ENCODE data around the gene STXBP2. TPM values are rescaled to one million over a fixed set of nuclear protein-coding genes. Genes with fewer than 3 reads are reported as not detected.

The STXBP2 gene
- total and polyA plus RNA-seq, 7 donors = 0.55 to 4.5 (median 2.7) TPM

GRCh38 chr19:7670150-7670783 lies 33.4 kb downstream of the STXBP2 start:
- intact Hi-C loops (cut with DNase I) = no loop called here
- DNase-seq = no peak
- TF ChIP-seq CTCF (IDR thresholded peaks at IDR 0.05) = no peak
- 1 to 2% (median 2%) methylated on average over 41 to 43 of the region's 43 CpGs for WGBS, 3 donors
- no peak for ATAC-seq
- Histone ChIP-seq H3K9me3 (no peaks in the 10 kb centered on the region), H3K36me3 (ENCODE audit: insufficient read depth in 1 of 2, low read depth in 1 of 2) (no peaks in the 10 kb centered on the region), H3K4me1 (no peaks in the 10 kb centered on the region), H3K27me3 (ENCODE audit: insufficient read depth in 3 of 3, low read length in 2 of 3) (peaks cover 0 to 37% (median 19%) of the 10 kb centered on the region in 3 donors), H3K27ac (no peak overlapping the region), H3K4me3 (no peak overlapping the region)

GRCh38 chr19:7670790-7671189 lies 33.9 kb downstream of the STXBP2 start:
- ATAC-seq = no peak
- Histone ChIP-seq H3K36me3 (ENCODE audit: insufficient read depth in 1 of 2, low read depth in 1 of 2) (no peaks in the 10 kb centered on the region), H3K4me3 (no peak overlapping the region), H3K9me3 (no peaks in the 10 kb centered on the region), H3K4me1 (no peaks in the 10 kb centered on the region), H3K27ac (no peak overlapping the region), H3K27me3 (ENCODE audit: insufficient read depth in 3 of 3, low read length in 2 of 3) (peaks cover 0 to 39% (median 19%) of the 10 kb centered on the region in 3 donors)
- no peak for DNase-seq
- intact Hi-C loops (cut with DNase I) = no loop called here
- 23 to 30% (median 25%) methylated on average over 9 of the region's 9 CpGs for WGBS, 3 donors
- no peak for TF ChIP-seq CTCF (IDR thresholded peaks at IDR 0.05)

- Histone ChIP-seq H3K27me3 (ENCODE audit: insufficient read depth in 3 of 3, low read length in 2 of 3) (peaks cover 0 to 50% (median 17%) of the 10 kb centered on the region in 3 donors), H3K4me1 (no peaks in the 10 kb centered on the region), H3K36me3 (ENCODE audit: insufficient read depth in 1 of 2, low read depth in 1 of 2) (no peaks in the 10 kb centered on the region), H3K4me3 (no peak overlapping the region), H3K9me3 (no peaks in the 10 kb centered on the region), H3K27ac (no peak overlapping the region)
- intact Hi-C loops (cut with DNase I) = no loop called here
- ATAC-seq = no peak
- no peak for DNase-seq
- no peak for TF ChIP-seq CTCF (IDR thresholded peaks at IDR 0.05)
- WGBS, 3 donors = 46 to 53% (median 49%) methylated on average over 9 of the region's 9 CpGs
Observed at GRCh38 chr19:7672522-7672921, 35.6 kb downstream of the STXBP2 start.

- WGBS, 3 donors = 39 to 50% (median 47%) methylated on average over 16 to 20 of the region's 21 CpGs
- no peak overlapping the region for H3K27ac ChIP-seq
- intact Hi-C loops (cut with DNase I) = loop anchor here in 1 of 2 donors (5.0 kb wide), 1 partner anchor 107 kb away; no protein-coding TSS in a partner anchor
- peaks cover 0 to 44% (median 12%) of the 10 kb centered on the region in 3 donors for H3K27me3 ChIP-seq (ENCODE audit: insufficient read depth in 3 of 3, low read length in 2 of 3)
- peak; percentile 63 to 75 for DNase-seq
- H3K4me1 ChIP-seq = no peaks in the 10 kb centered on the region
- H3K9me3 ChIP-seq = no peaks in the 10 kb centered on the region
- no peaks in the 10 kb centered on the region for H3K36me3 ChIP-seq (ENCODE audit: insufficient read depth in 1 of 2, low read depth in 1 of 2)
- no peak overlapping the region for H3K4me3 ChIP-seq
- peak in 3 of 4 donors; percentile 55 to 75 (median 73) for ATAC-seq
- TF ChIP-seq CTCF (IDR thresholded peaks at IDR 0.05) = no peak
Observed at GRCh38 chr19:7674010-7675005, 37.4 kb downstream of the STXBP2 start.
